ENCODE data around the gene CTR9.
"Not testable (repeated sequence)": the region's sequence is repeated elsewhere in the genome, so short reads cannot be mapped to it uniquely, and the experiment has no call there.

Gene CTR9

DNA sequence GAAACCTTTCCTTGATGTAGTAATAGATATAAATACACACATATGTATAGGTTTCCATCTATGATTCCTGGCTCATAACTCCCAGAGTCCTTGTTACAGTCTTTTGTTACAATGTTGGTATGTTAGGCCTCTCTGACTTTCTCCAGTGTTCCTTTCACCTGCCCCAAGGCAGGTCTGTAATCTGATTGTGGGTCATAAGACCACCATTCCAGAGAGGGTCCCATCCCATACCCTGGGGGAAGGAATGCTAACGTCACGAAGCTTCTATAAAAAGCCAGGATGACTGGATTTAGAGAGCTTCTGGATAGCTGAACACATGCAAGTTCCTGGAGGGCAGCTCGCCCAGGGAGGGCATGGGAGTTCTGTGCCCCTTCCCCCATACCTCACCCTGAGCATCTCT lies 71.4 kb downstream of the CTR9 start:
- not testable (repeated sequence) for DNase-seq (ENCODE audit: low spot score)

DNA sequence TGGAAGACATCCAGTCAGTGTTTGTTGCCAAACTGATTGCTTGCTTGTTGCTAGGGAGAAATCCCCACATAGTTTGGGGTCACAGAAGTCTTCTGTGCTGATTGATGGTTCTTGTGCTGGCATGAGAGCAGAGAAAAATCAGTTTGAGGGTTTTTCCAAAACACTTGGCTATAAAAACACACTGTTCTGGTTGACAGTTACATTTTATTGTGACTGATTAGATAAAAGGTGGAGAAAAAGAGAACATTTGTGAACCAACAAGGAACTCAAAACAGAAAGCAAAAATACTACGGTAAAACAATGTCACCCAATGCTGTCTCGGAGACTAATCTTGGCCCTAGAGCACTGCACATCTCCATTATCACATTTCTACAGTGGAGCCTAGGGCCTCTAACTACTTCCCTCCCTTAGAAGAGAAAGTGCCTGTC lies 72.1 kb downstream of the CTR9 start:
- no peak for DNase-seq (ENCODE audit: low spot score)

DNA sequence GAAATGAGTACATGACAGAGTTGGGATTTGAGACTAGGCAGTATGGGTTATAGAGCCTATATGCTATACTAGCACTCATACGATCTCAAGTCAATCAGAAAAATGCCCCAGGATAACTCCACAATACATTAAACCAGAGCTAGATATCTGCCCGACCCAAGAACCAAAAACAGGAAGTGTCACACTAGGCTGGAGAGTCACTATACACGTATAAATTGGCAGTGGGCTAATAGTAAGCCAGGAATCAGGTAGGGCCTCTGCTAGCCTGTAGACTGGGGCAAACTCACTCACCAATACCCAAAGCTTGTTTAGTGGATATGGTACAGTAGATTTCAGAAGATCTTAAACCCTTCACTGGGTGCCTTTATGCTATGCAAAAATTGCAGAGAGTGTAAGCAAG lies 73.8 kb downstream of the CTR9 start:
- DNase-seq (ENCODE audit: low spot score), result no peak

GRCh38 chr11:10828402-10828801 lies 77.4 kb downstream of the CTR9 start:
- DNase-seq (ENCODE audit: low spot score), result no peak

DNA sequence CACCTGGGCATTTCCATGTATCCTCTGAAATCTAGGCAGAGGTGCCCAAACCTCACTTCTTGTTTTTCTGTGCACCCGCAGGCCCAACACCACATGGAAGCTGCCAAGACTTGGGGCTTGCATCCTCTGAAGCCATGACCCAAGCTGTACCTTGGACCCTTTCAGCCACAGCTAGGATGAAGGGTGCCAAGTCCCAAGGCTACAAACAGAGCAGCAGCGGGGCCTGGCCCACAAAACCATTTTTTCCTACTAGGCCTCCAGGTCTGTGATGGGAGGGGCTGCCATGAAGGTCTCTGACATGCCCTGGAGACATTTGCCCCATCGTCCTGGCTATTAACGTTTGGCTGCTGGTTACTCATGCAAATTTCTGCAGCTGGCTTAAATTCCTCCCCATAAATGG lies 78.1 kb downstream of the CTR9 start:
- DNase-seq (ENCODE audit: low spot score), result no peak
